Activated CD8-positive, alpha-beta T cell treated with anti-CD3 and anti-CD28 coated beads for 36 hours (primary cell): Measurements from ENCODE around the gene INO80C. TPM values are rescaled to one million over a fixed set of nuclear protein-coding genes. Genes with fewer than 3 reads are reported as not detected.

Source experiments
- ATAC-seq: fragments of 200-7000 bp; cut with Tn5 transposase; one replicate; pipeline ENCODE4 v1.10.0; 2021; ENCODE audit warnings: mild to moderate bottlenecking, moderate library complexity
- CTCF ChIA-PET: fragments of 350-600 bp; sonication (Branson Sonifier 250); formaldehyde crosslinking; loops from one replicate; lab custom pipeline; 2021; ENCODE audit warnings: antibody characterized with exemption; lab: Charles Lee
- POLR2A ChIA-PET: fragments of 350-600 bp; sonication (Branson Sonifier 250); formaldehyde crosslinking; loops from one replicate; lab custom pipeline; 2021; ENCODE audit warnings: antibody characterized with exemption; lab: Charles Lee
- DNase-seq: peaks from one replicate; pipeline ENCODE4 v3.0.0-alpha.2; 2020
- H3K27ac Mint-ChIP-seq: one replicate; pipeline ENCODE4 v1.8.0; 2021; ENCODE audit warnings: mild to moderate bottlenecking, mixed read lengths
- H3K27me3 Mint-ChIP-seq: one replicate; pipeline ENCODE4 v1.8.0; 2021; ENCODE audit warnings: mixed read lengths
- H3K36me3 Mint-ChIP-seq: one replicate; pipeline ENCODE4 v1.8.0; 2021; ENCODE audit warnings: low read depth, mixed read lengths
- H3K4me1 Mint-ChIP-seq: one replicate; pipeline ENCODE4 v1.8.0; 2021; ENCODE audit warnings: low read depth, mixed read lengths
- H3K4me3 Mint-ChIP-seq: one replicate; pipeline ENCODE4 v1.8.0; 2021; ENCODE audit warnings: mild to moderate bottlenecking, moderate library complexity, mixed read lengths
- H3K9me3 Mint-ChIP-seq: one replicate; pipeline ENCODE4 v1.8.0; 2021; ENCODE audit warnings: mixed read lengths
- intact Hi-C: fragments of 100-400 bp; cut with micrococcal nuclease; formaldehyde crosslinking; loops from one replicate; pipeline ENCODE4 v1.10.0; 2022
- total RNA-seq, 2 experiments: library from RNA; stranded (reverse); gene quantifications; one replicate each; pipeline ENCODE4 v1.2.3, GENCODE V29; 2021
- TF ChIP-seq, protein P1 (sequence below): fragments of 200-600 bp; IDR thresholded peaks from one replicate; pipeline ENCODE4 v1.8.0; 2022; ENCODE audit warnings: antibody characterized with exemption, mild to moderate bottlenecking

INO80C gene
- total RNA-seq, 2 experiments from 2014 or later: 23.3 to 25.9 TPM

DNA sequence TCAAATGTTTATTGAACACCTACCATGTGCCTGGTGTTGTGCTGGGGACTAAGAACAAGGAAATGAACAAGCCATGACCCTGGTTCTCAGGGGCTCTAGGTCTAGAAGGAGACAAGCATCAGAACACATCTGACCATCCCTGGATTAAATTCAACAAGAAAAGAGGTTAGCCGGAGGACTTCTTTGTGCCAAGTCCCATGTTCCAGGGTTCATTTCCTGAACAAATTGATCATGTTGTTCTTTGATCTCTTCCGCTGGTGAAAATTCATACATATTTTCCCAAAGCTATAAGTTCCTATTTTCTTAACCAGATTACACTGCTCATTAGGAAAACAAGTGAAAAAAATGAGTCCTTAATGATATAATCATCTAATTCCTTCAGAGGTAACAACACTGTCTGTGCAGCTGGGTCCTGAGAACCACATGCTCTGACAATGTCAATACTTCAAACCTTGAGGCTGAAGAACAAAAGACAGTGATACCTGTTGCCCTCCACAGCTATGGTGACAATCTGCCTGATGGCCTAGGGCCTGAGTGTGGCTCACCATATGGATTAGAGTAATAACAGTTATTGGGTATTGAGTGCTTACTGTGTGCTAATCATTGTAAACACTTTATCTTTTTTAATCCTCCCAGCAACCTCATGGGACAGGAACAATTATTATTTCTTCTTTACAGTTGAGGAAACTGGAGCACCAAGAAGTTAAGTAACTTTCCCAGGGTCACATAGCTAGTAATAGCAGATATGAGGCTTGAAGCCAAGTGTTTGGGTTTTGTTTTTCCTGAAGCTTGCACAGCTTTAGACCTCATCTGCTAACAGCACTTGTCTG lies 24.6 kb upstream of the INO80C start:
- Mint-ChIP-seq H3K4me3 (no peak overlapping the region), H3K27ac (no peak overlapping the region), H3K9me3 (no peaks in the 10 kb centered on the region), H3K4me1 (peaks cover 9% of the 10 kb centered on the region), H3K36me3 (no peaks in the 10 kb centered on the region), H3K27me3 (peaks cover 8% of the 10 kb centered on the region)
- CTCF ChIA-PET: interaction anchor here (0.7 to 1.4 kb wide), 2 partner anchors 10 to 227 kb away, joined by 3 to 4 read pairs; no protein-coding TSS in a partner anchor
- intact Hi-C loops: no loop called here
- DNase-seq: no peak
- TF ChIP-seq, protein P1, sequence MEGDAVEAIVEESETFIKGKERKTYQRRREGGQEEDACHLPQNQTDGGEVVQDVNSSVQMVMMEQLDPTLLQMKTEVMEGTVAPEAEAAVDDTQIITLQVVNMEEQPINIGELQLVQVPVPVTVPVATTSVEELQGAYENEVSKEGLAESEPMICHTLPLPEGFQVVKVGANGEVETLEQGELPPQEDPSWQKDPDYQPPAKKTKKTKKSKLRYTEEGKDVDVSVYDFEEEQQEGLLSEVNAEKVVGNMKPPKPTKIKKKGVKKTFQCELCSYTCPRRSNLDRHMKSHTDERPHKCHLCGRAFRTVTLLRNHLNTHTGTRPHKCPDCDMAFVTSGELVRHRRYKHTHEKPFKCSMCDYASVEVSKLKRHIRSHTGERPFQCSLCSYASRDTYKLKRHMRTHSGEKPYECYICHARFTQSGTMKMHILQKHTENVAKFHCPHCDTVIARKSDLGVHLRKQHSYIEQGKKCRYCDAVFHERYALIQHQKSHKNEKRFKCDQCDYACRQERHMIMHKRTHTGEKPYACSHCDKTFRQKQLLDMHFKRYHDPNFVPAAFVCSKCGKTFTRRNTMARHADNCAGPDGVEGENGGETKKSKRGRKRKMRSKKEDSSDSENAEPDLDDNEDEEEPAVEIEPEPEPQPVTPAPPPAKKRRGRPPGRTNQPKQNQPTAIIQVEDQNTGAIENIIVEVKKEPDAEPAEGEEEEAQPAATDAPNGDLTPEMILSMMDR: no peak
- POLR2A ChIA-PET: no interaction called here
- no peak for ATAC-seq

DNA sequence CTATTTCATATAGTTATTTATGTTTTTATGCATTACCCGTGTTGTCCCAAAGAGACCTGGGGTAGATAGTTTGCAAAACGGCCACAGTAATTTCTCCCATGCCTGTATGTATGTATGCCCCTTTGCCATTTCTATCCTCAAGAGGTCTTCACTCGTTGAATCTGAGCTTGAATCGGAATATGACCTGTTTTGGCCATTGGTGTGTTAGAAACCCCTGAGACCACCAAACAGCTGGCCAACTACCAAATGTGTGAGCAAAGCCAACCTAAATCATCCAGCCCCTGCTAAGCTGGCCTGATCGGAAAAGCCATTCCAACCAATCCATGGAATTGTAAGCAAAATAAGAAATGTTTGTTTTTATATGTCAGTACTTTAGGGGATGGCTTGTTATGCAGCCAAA lies 23.4 kb upstream of the INO80C start:
- H3K9me3 Mint-ChIP-seq: no peaks in the 10 kb centered on the region
- intact Hi-C loops: no loop called here
- POLR2A ChIA-PET: no interaction called here

DNA sequence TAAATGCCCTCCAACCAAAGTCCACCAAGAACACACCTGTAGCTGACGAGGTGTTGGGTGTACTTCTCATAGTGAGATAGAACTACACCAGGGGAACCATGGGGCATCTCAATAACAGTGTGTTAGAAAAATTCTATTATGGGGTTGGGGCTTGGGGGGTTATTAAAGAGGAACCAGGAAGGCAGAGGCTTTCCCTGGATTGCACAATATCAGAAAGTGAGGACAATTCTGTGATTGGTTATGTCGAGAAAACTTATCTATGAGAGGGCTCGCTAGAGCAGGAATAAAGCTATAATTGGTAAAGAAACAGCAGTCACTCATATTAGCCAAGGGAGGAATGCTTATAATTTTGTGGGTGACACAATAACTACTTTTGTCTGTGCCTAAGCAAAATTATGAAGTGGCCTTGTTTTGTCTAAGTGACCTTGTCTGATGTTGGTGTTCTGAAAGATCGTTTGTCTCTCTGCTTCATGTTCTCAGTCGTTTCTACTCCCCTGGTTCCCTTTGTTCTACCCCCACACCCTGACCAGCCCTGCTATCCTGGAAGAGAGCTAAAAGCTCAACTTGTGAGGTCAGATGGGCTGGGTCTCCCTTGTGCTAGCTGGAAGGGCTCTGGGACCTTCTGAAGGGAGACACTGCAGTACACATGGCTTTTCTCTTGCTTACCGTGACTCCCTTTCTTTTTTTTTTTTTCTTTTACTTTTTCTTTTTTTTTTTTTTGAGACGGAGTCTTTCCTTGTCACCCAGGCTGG lies 21.6 kb upstream of the INO80C start:
- H3K4me3 Mint-ChIP-seq: no peak overlapping the region
- H3K9me3 Mint-ChIP-seq: no peaks in the 10 kb centered on the region
- intact Hi-C loops: no loop called here
- POLR2A ChIA-PET: no interaction called here
- TF ChIP-seq, protein P1: no peak
- no peaks in the 10 kb centered on the region for H3K36me3 Mint-ChIP-seq
- H3K4me1 Mint-ChIP-seq: peaks cover 3% of the 10 kb centered on the region
- CTCF ChIA-PET: no interaction called here
- DNase-seq (no peak), ATAC-seq (no peak)
- H3K27ac Mint-ChIP-seq: no peak overlapping the region
- no peaks in the 10 kb centered on the region for H3K27me3 Mint-ChIP-seq

More for the DNA sequence above, 23.4 kb upstream of the INO80C start:
- Mint-ChIP-seq H3K4me1 (peaks cover 6% of the 10 kb centered on the region), H3K4me3 (no peak overlapping the region), H3K36me3 (no peaks in the 10 kb centered on the region), H3K27ac (no peak overlapping the region), H3K27me3 (peaks cover 4% of the 10 kb centered on the region)
- TF ChIP-seq, protein P1: no peak
- CTCF ChIA-PET: interaction anchor here (0.9 to 1.2 kb wide), 2 partner anchors 118 to 135 kb away, joined by 3 to 5 read pairs; no protein-coding TSS in a partner anchor
- no peak for DNase-seq
- no peak for ATAC-seq

DNA sequence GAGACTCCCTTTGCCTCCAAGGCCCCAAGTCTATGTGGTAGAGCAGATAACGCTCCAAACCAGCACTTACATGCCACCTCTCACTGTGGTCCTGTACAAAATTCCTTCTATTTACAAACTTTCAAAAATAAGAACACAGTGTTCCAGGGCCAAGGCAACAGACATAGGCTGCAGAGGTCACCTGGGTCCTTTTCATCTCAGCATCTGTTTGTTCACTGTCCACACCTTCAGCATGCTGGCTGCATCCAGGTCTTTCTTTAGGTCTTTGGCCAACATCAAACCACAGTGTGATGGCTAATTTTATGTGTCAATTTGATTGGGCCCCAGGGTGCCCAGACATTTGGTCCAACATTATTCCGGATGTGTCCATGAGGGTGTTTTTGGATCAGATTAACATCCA lies 20.0 kb upstream of the INO80C start:
- Mint-ChIP-seq H3K27ac (no peak overlapping the region), H3K9me3 (no peaks in the 10 kb centered on the region), H3K4me1 (peaks cover 3% of the 10 kb centered on the region), H3K36me3 (no peaks in the 10 kb centered on the region), H3K27me3 (no peaks in the 10 kb centered on the region), H3K4me3 (no peak overlapping the region)
- ChIA-PET CTCF (interaction anchor here (0.9 to 1.1 kb wide), 2 partner anchors 9 to 136 kb away, joined by 3 read pairs; no protein-coding TSS in a partner anchor), POLR2A (interaction anchor here (0.6 kb wide), 1 partner anchor 66 kb away, joined by 3 read pairs; no protein-coding TSS in a partner anchor)
- no peak for DNase-seq
- ATAC-seq: no peak
- TF ChIP-seq, protein P1: no peak
- intact Hi-C loops: no loop called here

DNA sequence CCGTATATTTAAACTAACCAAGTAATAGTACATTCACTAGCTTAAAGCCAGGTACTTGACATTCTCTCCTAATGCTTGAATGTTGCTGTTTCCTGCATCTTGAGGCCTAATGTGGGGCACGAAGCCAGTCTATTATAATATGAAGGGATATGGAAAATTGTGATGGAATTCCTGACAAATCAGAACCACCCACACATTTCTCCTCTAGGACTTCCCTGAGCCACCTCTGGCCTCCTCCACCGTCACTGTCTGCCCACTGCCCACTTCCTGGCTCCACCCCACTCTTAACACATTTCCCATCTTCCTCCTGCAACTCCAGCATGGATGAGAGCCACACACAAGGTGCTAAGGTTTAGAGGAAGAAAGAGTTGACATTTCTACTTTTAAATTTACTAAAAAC lies 19.0 kb upstream of the INO80C start:
- Mint-ChIP-seq H3K9me3 (no peaks in the 10 kb centered on the region), H3K4me3 (no peak overlapping the region), H3K27me3 (no peaks in the 10 kb centered on the region), H3K4me1 (peaks cover 3% of the 10 kb centered on the region), H3K36me3 (no peaks in the 10 kb centered on the region), H3K27ac (no peak overlapping the region)
- ATAC-seq (no peak), DNase-seq (no peak)
- TF ChIP-seq, protein P1: no peak
- ChIA-PET CTCF (no interaction called here), POLR2A (no interaction called here)
- intact Hi-C loops: no loop called here
